SK-N-SH treated with all-trans-retinoic acid at 6 μM for 48 hours (cell line): ENCODE data around the gene SUDS3.

Experiments used
- ATAC-seq: fragments of 200-7000 bp; cut with Tn5 transposase; 3 replicates; pipeline ENCODE4 v1.9.1; 2020; ENCODE audit warnings: mild to moderate bottlenecking, moderate library complexity
- ARNTL ChIP-seq: fragments of 450-650 bp; formaldehyde crosslinking; IDR thresholded peaks from 2 replicates; pipeline ENCODE4 v1.5.0; 2020; ENCODE audit warnings: low read depth, mild to moderate bottlenecking, moderate library complexity, borderline replicate concordance
- BACH2 ChIP-seq: fragments of 250-450 bp; sonication (Bioruptor Pico); IDR thresholded peaks from 2 replicates; pipeline ENCODE4 v1.9.0; 2021; ENCODE audit warnings: mild to moderate bottlenecking, borderline replicate concordance
- CREB5 ChIP-seq: fragments of 250-450 bp; sonication (Bioruptor Pico); IDR thresholded peaks from 2 replicates; pipeline ENCODE4 v1.5.1; 2020; ENCODE audit warnings: low read depth, mild to moderate bottlenecking, moderate library complexity
- CSDC2 ChIP-seq: fragments of 250-450 bp; sonication (Bioruptor Pico); IDR thresholded peaks from 2 replicates; pipeline ENCODE4 v1.5.0; 2020; ENCODE audit warnings: mild to moderate bottlenecking, moderate library complexity
- ESRRG ChIP-seq: fragments of 250-450 bp; sonication (Bioruptor Pico); IDR thresholded peaks from 2 replicates; pipeline ENCODE4 v1.6.1; 2021; ENCODE audit warnings: mild to moderate bottlenecking
- GLIS3 ChIP-seq: fragments of 250-450 bp; sonication (Bioruptor Pico); IDR thresholded peaks from 2 replicates; pipeline ENCODE4 v1.5.0; 2020; ENCODE audit warnings: mild to moderate bottlenecking, moderate library complexity
- ISL1 ChIP-seq: fragments of 250-450 bp; sonication (Bioruptor Pico); IDR thresholded peaks from 2 replicates; pipeline ENCODE4 v2.1.2; 2022; ENCODE audit warnings: mild to moderate bottlenecking, moderate library complexity
- OSR1 ChIP-seq: fragments of 250-450 bp; sonication (Bioruptor Pico); IDR thresholded peaks from 2 replicates; pipeline ENCODE4 v1.8.0; 2022; ENCODE audit warnings: moderate library complexity, mild to moderate bottlenecking, inconsistent platforms
- PATZ1 ChIP-seq: fragments of 250-450 bp; sonication (Bioruptor Pico); IDR thresholded peaks from 2 replicates; pipeline ENCODE4 v1.8.0; 2020; ENCODE audit warnings: mild to moderate bottlenecking, moderate library complexity, borderline replicate concordance
- POU6F1 ChIP-seq: fragments of 250-450 bp; sonication (Bioruptor Pico); IDR thresholded peaks from 2 replicates; pipeline ENCODE4 v1.8.0; 2021; ENCODE audit warnings: low read depth, mild to moderate bottlenecking, moderate library complexity, borderline replicate concordance
- PPARA ChIP-seq: fragments of 250-450 bp; sonication (Bioruptor Pico); IDR thresholded peaks from 2 replicates; pipeline ENCODE4 v1.5.0; 2020; ENCODE audit warnings: mild to moderate bottlenecking, borderline replicate concordance
- RARB ChIP-seq: fragments of 250-450 bp; sonication (Bioruptor Pico); IDR thresholded peaks from 2 replicates; pipeline ENCODE4 v1.8.0; 2021; ENCODE audit warnings: mild to moderate bottlenecking, moderate library complexity
- SNAI2 ChIP-seq: fragments of 250-450 bp; sonication (Bioruptor Pico); IDR thresholded peaks from 2 replicates; pipeline ENCODE4 v1.5.0; 2020; ENCODE audit warnings: mild to moderate bottlenecking, moderate library complexity
- TCF4 ChIP-seq: fragments of 250-450 bp; sonication (Bioruptor Pico); IDR thresholded peaks from 2 replicates; pipeline ENCODE4 v1.8.0; 2021; ENCODE audit warnings: mild to moderate bottlenecking, moderate library complexity, borderline replicate concordance
- TOX ChIP-seq: fragments of 250-450 bp; sonication (Bioruptor Pico); IDR thresholded peaks from 2 replicates; pipeline ENCODE4 v1.8.0; 2021; ENCODE audit warnings: mild to moderate bottlenecking, moderate library complexity, borderline replicate concordance
- ZC3H10 ChIP-seq: fragments of 250-450 bp; sonication (Bioruptor Pico); IDR thresholded peaks from 2 replicates; pipeline ENCODE4 v1.5.1; 2021; ENCODE audit warnings: mild to moderate bottlenecking, moderate library complexity
- ZFP3 ChIP-seq: fragments of 250-450 bp; sonication (Bioruptor Pico); IDR thresholded peaks from 2 replicates; pipeline ENCODE4 v1.5.0; 2020; ENCODE audit warnings: mild to moderate bottlenecking, moderate library complexity
- ZFP30 ChIP-seq: fragments of 450-650 bp; formaldehyde crosslinking; IDR thresholded peaks from 2 replicates; pipeline ENCODE4 v1.5.0; 2022; ENCODE audit warnings: mild to moderate bottlenecking, moderate library complexity
- ZNF565 ChIP-seq: fragments of 450-650 bp; formaldehyde crosslinking; conservative IDR thresholded peaks from 2 replicates; pipeline ENCODE4 v1.5.0; 2020; ENCODE audit warnings: low read depth, mild to moderate bottlenecking, moderate library complexity
- ZNF70 ChIP-seq: fragments of 450-650 bp; formaldehyde crosslinking; IDR thresholded peaks from 2 replicates; pipeline ENCODE4 v1.5.0; 2020; ENCODE audit warnings: mild to moderate bottlenecking, moderate library complexity
- ZNF8 ChIP-seq: fragments of 450-650 bp; formaldehyde crosslinking; IDR thresholded peaks from 2 replicates; pipeline ENCODE4 v1.5.0; 2020; ENCODE audit warnings: mild to moderate bottlenecking, moderate library complexity
- TF ChIP-seq, protein P1 (sequence below): fragments of 250-450 bp; sonication (Bioruptor Pico); IDR thresholded peaks from 2 replicates; pipeline ENCODE4 v1.5.0; 2020; ENCODE audit warnings: mild to moderate bottlenecking, moderate library complexity
- TF ChIP-seq, protein P2 (sequence below): fragments of 250-450 bp; sonication (Bioruptor Pico); IDR thresholded peaks from 2 replicates; pipeline ENCODE4 v1.5.1; 2021; ENCODE audit warnings: mild to moderate bottlenecking, moderate library complexity

Gene SUDS3

GRCh38 chr12:118332511-118332910 lies 43.8 kb upstream of the SUDS3 start:
- ATAC-seq, result no peak
- TF ChIP-seq POU6F1 (CRISPR knock-in tag) (no peak), RARB (CRISPR knock-in tag) (no peak), ESRRG (no peak), BACH2 (CRISPR knock-in tag) (no peak), ZNF565 (CRISPR knock-in tag) (no peak), PPARA (CRISPR knock-in tag) (no peak), ZFP3 (CRISPR knock-in tag) (no peak), ZNF70 (CRISPR knock-in tag) (no peak), ZFP30 (no peak), SNAI2 (CRISPR knock-in tag) (peak; percentile 73; the same call in 1 of the 2 replicates), CSDC2 (no peak), ARNTL (CRISPR knock-in tag) (no peak), TCF4 (CRISPR knock-in tag) (no peak), TOX (CRISPR knock-in tag) (no peak), CREB5 (CRISPR knock-in tag) (peak; percentile 73), GLIS3 (CRISPR knock-in tag) (no peak), ISL1 (CRISPR knock-in tag) (peak; percentile 52), ZC3H10 (CRISPR knock-in tag) (no peak), PATZ1 (no peak), OSR1 (CRISPR knock-in tag) (no peak)
- TF ChIP-seq, protein P1, sequence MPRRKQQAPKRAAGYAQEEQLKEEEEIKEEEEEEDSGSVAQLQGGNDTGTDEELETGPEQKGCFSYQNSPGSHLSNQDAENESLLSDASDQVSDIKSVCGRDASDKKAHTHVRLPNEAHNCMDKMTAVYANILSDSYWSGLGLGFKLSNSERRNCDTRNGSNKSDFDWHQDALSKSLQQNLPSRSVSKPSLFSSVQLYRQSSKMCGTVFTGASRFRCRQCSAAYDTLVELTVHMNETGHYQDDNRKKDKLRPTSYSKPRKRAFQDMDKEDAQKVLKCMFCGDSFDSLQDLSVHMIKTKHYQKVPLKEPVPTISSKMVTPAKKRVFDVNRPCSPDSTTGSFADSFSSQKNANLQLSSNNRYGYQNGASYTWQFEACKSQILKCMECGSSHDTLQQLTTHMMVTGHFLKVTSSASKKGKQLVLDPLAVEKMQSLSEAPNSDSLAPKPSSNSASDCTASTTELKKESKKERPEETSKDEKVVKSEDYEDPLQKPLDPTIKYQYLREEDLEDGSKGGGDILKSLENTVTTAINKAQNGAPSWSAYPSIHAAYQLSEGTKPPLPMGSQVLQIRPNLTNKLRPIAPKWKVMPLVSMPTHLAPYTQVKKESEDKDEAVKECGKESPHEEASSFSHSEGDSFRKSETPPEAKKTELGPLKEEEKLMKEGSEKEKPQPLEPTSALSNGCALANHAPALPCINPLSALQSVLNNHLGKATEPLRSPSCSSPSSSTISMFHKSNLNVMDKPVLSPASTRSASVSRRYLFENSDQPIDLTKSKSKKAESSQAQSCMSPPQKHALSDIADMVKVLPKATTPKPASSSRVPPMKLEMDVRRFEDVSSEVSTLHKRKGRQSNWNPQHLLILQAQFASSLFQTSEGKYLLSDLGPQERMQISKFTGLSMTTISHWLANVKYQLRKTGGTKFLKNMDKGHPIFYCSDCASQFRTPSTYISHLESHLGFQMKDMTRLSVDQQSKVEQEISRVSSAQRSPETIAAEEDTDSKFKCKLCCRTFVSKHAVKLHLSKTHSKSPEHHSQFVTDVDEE (CRISPR knock-in tag), result no peak
- TF ChIP-seq, all 23 proteins: peak for 3

DNA sequence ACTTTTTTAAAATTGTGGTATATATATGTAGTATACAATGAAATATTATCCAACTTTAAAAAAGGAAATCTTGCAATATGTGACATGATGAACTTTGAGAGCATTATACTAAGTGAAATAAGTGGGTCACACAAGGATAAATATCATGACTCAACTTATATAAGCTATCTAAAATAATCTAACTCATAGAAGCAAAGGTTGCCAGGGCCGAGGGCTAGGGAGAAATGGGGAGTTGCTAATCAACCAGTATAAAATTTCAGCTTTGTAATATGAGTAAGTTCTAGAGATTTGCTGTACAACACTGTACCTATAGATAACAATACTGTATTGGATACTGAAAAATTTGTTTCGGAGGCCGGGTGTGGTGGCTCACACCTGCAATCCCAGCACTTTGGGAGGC lies 42.1 kb upstream of the SUDS3 start:
- no peak for ATAC-seq
- TF ChIP-seq ZNF70 (CRISPR knock-in tag) (no peak), PPARA (CRISPR knock-in tag) (no peak), ZFP3 (CRISPR knock-in tag) (no peak), BACH2 (CRISPR knock-in tag) (no peak), TOX (CRISPR knock-in tag) (no peak)
- TF ChIP-seq, protein P2, sequence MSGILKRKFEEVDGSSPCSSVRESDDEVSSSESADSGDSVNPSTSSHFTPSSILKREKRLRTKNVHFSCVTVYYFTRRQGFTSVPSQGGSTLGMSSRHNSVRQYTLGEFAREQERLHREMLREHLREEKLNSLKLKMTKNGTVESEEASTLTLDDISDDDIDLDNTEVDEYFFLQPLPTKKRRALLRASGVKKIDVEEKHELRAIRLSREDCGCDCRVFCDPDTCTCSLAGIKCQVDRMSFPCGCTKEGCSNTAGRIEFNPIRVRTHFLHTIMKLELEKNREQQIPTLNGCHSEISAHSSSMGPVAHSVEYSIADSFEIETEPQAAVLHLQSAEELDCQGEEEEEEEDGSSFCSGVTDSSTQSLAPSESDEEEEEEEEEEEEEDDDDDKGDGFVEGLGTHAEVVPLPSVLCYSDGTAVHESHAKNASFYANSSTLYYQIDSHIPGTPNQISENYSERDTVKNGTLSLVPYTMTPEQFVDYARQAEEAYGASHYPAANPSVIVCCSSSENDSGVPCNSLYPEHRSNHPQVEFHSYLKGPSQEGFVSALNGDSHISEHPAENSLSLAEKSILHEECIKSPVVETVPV, result no peak

DNA sequence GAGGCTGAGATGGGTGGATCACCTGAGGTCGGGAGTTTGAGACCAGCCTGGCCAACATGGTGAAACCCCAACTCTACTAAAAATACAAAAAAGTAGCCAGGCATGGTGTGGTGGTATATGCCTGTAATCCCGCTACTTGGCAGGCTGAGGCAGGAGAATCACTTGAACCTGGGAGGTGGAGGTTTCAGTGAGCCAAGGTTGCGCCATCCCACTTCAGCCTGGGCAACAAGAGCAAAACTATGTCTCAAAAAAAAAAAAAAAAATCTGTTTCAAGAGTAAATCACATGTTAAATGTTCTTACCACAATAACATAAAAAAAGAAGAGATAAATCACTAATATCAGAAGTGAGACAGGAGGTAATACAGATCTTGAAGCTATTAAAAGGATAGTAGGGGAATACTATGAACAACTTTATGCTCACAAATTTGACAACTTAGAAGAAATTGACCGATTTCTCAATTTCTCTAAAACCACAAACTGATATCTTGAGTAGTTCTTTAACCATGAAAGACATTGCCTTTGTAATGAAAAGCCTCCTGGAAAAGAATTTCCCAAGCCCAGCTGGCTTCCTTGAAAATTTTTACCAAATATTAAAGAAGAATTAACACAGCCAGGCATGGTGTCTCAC lies 41.3 kb upstream of the SUDS3 start:
- ATAC-seq, result no peak
- TF ChIP-seq TCF4 (CRISPR knock-in tag) (no peak), ZC3H10 (CRISPR knock-in tag) (no peak), TOX (CRISPR knock-in tag) (no peak), ARNTL (CRISPR knock-in tag) (no peak), CREB5 (CRISPR knock-in tag) (no peak), RARB (CRISPR knock-in tag) (no peak), ZNF8 (CRISPR knock-in tag) (no peak), ZNF70 (CRISPR knock-in tag) (no peak), ZFP3 (CRISPR knock-in tag) (no peak), PATZ1 (no peak), PPARA (CRISPR knock-in tag) (no peak)
- TF ChIP-seq, protein P2, result no peak
